Activated T-cell treated with anti-CD3 and anti-CD28 coated beads, Interleukin-2, amount 50 U/mL, for 72 hours (primary cell): ENCODE measurements around the gene ANKFN1. TPM values are rescaled to one million over a fixed set of nuclear protein-coding genes. Genes with fewer than 3 reads are reported as not detected.

Source experiments
- ATAC-seq, 2 donors: fragments of 150-1000 bp; cut with Tn5 transposase; replicated peaks in 1 of 2; 2 replicates each; pipeline ENCODE4 v1.10.0; 2021; ENCODE audit warnings: moderate library complexity in 2 of 2, mild to moderate bottlenecking in 1 of 2
- DNase-seq, 2 donors: peaks; one replicate each; pipeline ENCODE4 v3.0.0; 2021 to 2022; ENCODE audit warnings: mixed read lengths in 1 of 2
- H3K27ac Mint-ChIP-seq: one replicate; pipeline ENCODE4 v1.8.0; 2022; ENCODE audit warnings: mild to moderate bottlenecking, moderate library complexity, mixed read lengths
- H3K27me3 Mint-ChIP-seq: one replicate; pipeline ENCODE4 v1.8.0; 2022; ENCODE audit warnings: low read depth, mixed read lengths
- H3K36me3 Mint-ChIP-seq, 2 donors: one replicate each; pipeline ENCODE4 v1.8.0; 2022; ENCODE audit warnings: mixed read lengths in 2 of 2, mild to moderate bottlenecking in 1 of 2; ENCODE audit not compliant: insufficient read depth in 2 of 2
- H3K4me1 Mint-ChIP-seq: one replicate; pipeline ENCODE4 v1.8.0; 2022; ENCODE audit warnings: low read depth, mixed read lengths
- H3K4me3 Mint-ChIP-seq, 2 donors: one replicate each; pipeline ENCODE4 v1.8.0; 2022; ENCODE audit warnings: mild to moderate bottlenecking in 2 of 2, mixed read lengths in 2 of 2, moderate library complexity in 2 of 2
- H3K9me3 Mint-ChIP-seq, 2 donors: one replicate each; pipeline ENCODE4 v1.8.0; 2022; ENCODE audit warnings: mixed read lengths in 2 of 2
- total RNA-seq, 2 donors: library from RNA; stranded (reverse); gene quantifications; one replicate each; pipeline ENCODE4 v1.2.3, GENCODE V29; 2022

The ANKFN1 gene
- total RNA-seq, 2 donors from 2014 or later: not detected

- no peaks in the 10 kb centered on the region for H3K27me3 Mint-ChIP-seq
- no peaks in the 10 kb centered on the region for H3K9me3 Mint-ChIP-seq
- ATAC-seq (no peak), DNase-seq (no peak)
- H3K36me3 Mint-ChIP-seq: no peaks in the 10 kb centered on the region
- no peak overlapping the region for H3K4me3 Mint-ChIP-seq
- no peak overlapping the region for H3K27ac Mint-ChIP-seq
- H3K4me1 Mint-ChIP-seq: peaks cover 35% of the 10 kb centered on the region
Observed at GRCh38 chr17:56292010-56292409, 138.7 kb downstream of the ANKFN1 start.

- no peak overlapping the region for H3K4me3 Mint-ChIP-seq
- H3K9me3 Mint-ChIP-seq: no peaks in the 10 kb centered on the region
- DNase-seq (peak; percentile 5 to 15), ATAC-seq (peak; percentile 76 to 77)
- no peaks in the 10 kb centered on the region for H3K27me3 Mint-ChIP-seq
- no peaks in the 10 kb centered on the region for H3K36me3 Mint-ChIP-seq
- H3K4me1 Mint-ChIP-seq: peaks cover 40% of the 10 kb centered on the region
- no peak overlapping the region for H3K27ac Mint-ChIP-seq
Observed at GRCh38 chr17:56292578-56292977, 139.3 kb downstream of the ANKFN1 start.

GRCh38 chr17:56297184-56297583, 143.9 kb downstream of the ANKFN1 start:
- Mint-ChIP-seq H3K36me3 (no peaks in the 10 kb centered on the region), H3K27me3 (peaks cover 6% of the 10 kb centered on the region), H3K9me3 (no peaks in the 10 kb centered on the region), H3K4me1 (peaks cover 23% of the 10 kb centered on the region), H3K4me3 (peak overlapping the region; percentile 38 to 61), H3K27ac (no peak overlapping the region)
- DNase-seq: peak; percentile 43 to 48
- ATAC-seq: peak; percentile 86 to 88

GRCh38 chr17:56298846-56299245, 145.6 kb downstream of the ANKFN1 start:
- peaks cover 6% of the 10 kb centered on the region for H3K27me3 Mint-ChIP-seq
- H3K36me3 Mint-ChIP-seq: no peaks in the 10 kb centered on the region
- no peak overlapping the region for H3K27ac Mint-ChIP-seq
- no peak for DNase-seq
- no peak overlapping the region for H3K4me3 Mint-ChIP-seq
- no peaks in the 10 kb centered on the region for H3K9me3 Mint-ChIP-seq
- no peak for ATAC-seq
- H3K4me1 Mint-ChIP-seq: peaks cover 12% of the 10 kb centered on the region

GRCh38 chr17:56300144-56300543, 146.9 kb downstream of the ANKFN1 start:
- peaks cover 12% of the 10 kb centered on the region for H3K4me1 Mint-ChIP-seq
- no peaks in the 10 kb centered on the region for H3K36me3 Mint-ChIP-seq
- H3K4me3 Mint-ChIP-seq: no peak overlapping the region
- peaks cover 6% of the 10 kb centered on the region for H3K27me3 Mint-ChIP-seq
- no peaks in the 10 kb centered on the region for H3K9me3 Mint-ChIP-seq
- H3K27ac Mint-ChIP-seq: no peak overlapping the region
- ATAC-seq (no peak), DNase-seq (no peak)

- Mint-ChIP-seq H3K4me1 (no peaks in the 10 kb centered on the region), H3K4me3 (no peak overlapping the region), H3K36me3 (no peaks in the 10 kb centered on the region), H3K27me3 (peaks cover 6% of the 10 kb centered on the region), H3K9me3 (no peaks in the 10 kb centered on the region), H3K27ac (no peak overlapping the region)
- DNase-seq (no peak), ATAC-seq (no peak)
Observed at GRCh38 chr17:56305007-56305406, 151.7 kb downstream of the ANKFN1 start.

GRCh38 chr17:56309897-56310296, 156.6 kb downstream of the ANKFN1 start:
- ATAC-seq: no peak
- Mint-ChIP-seq H3K4me1 (no peaks in the 10 kb centered on the region), H3K36me3 (no peaks in the 10 kb centered on the region), H3K27ac (no peak overlapping the region), H3K27me3 (no peaks in the 10 kb centered on the region), H3K9me3 (no peaks in the 10 kb centered on the region), H3K4me3 (no peak overlapping the region)
- no peak for DNase-seq

- Mint-ChIP-seq H3K27ac (no peak overlapping the region), H3K9me3 (no peaks in the 10 kb centered on the region), H3K27me3 (no peaks in the 10 kb centered on the region), H3K4me3 (no peak overlapping the region), H3K36me3 (no peaks in the 10 kb centered on the region), H3K4me1 (no peaks in the 10 kb centered on the region)
- ATAC-seq (no peak), DNase-seq (no peak)
Observed at GRCh38 chr17:56310782-56311181, 157.5 kb downstream of the ANKFN1 start.

GRCh38 chr17:56313201-56313600, 159.9 kb downstream of the ANKFN1 start:
- Mint-ChIP-seq H3K4me3 (no peak overlapping the region), H3K27me3 (no peaks in the 10 kb centered on the region), H3K36me3 (no peaks in the 10 kb centered on the region), H3K27ac (no peak overlapping the region), H3K9me3 (no peaks in the 10 kb centered on the region), H3K4me1 (no peaks in the 10 kb centered on the region)
- no peak for DNase-seq
- no peak for ATAC-seq

- DNase-seq (no peak), ATAC-seq (no peak)
- Mint-ChIP-seq H3K27me3 (no peaks in the 10 kb centered on the region), H3K36me3 (no peaks in the 10 kb centered on the region), H3K9me3 (no peaks in the 10 kb centered on the region), H3K4me1 (no peaks in the 10 kb centered on the region), H3K4me3 (no peak overlapping the region), H3K27ac (no peak overlapping the region)
Observed at GRCh38 chr17:56314026-56314425, 160.8 kb downstream of the ANKFN1 start.

GRCh38 chr17:56314984-56315602, 161.8 kb downstream of the ANKFN1 start:
- H3K4me1 Mint-ChIP-seq: no peaks in the 10 kb centered on the region
- H3K9me3 Mint-ChIP-seq: no peaks in the 10 kb centered on the region
- H3K27me3 Mint-ChIP-seq: no peaks in the 10 kb centered on the region
- ATAC-seq: no peak
- H3K4me3 Mint-ChIP-seq: no peak overlapping the region
- no peak for DNase-seq
- no peak overlapping the region for H3K27ac Mint-ChIP-seq
- H3K36me3 Mint-ChIP-seq: no peaks in the 10 kb centered on the region

- no peak overlapping the region for H3K27ac Mint-ChIP-seq
- H3K4me1 Mint-ChIP-seq: no peaks in the 10 kb centered on the region
- no peak for ATAC-seq
- no peak overlapping the region for H3K4me3 Mint-ChIP-seq
- H3K9me3 Mint-ChIP-seq: no peaks in the 10 kb centered on the region
- DNase-seq: no peak
- no peaks in the 10 kb centered on the region for H3K27me3 Mint-ChIP-seq
- H3K36me3 Mint-ChIP-seq: no peaks in the 10 kb centered on the region
Observed at GRCh38 chr17:56316604-56317003, 163.3 kb downstream of the ANKFN1 start.

GRCh38 chr17:56317351-56318208, 164.3 kb downstream of the ANKFN1 start:
- no peak overlapping the region for H3K4me3 Mint-ChIP-seq
- H3K36me3 Mint-ChIP-seq: no peaks in the 10 kb centered on the region
- no peak for DNase-seq
- no peak for ATAC-seq
- no peaks in the 10 kb centered on the region for H3K27me3 Mint-ChIP-seq
- no peaks in the 10 kb centered on the region for H3K9me3 Mint-ChIP-seq
- H3K4me1 Mint-ChIP-seq: no peaks in the 10 kb centered on the region
- H3K27ac Mint-ChIP-seq: no peak overlapping the region
